K562 (cell line): Measurements from ENCODE around the gene TSPAN15. TPM values are rescaled to one million over a fixed set of nuclear protein-coding genes. Genes with fewer than 3 reads are reported as not detected.

Experiments used
- ATAC-seq: fragments of 200-7000 bp; cut with Tn5 transposase; 3 replicates; pipeline ENCODE4 v1.9.1; 2020; ENCODE audit warnings: moderate library complexity
- BruUV-seq: library from RNA; stranded (reverse); fragments of 400-500 nt; replicated peaks from 2 replicates; lab custom pipeline; 2021; lab: Mats Ljungman, UMichigan
- CTCF ChIA-PET: fragments of 300-600 bp; formaldehyde crosslinking; extraction: SDS; loops from one replicate; lab custom pipeline; 2021; ENCODE audit warnings: low intra/inter-chr PET ratio; lab: Yijun Ruan, JAX
- POLR2A ChIA-PET: fragments of 300-600, 350-650 bp; sonication (Branson Sonifier 250); formaldehyde crosslinking; extraction: SDS; loops from one replicate; lab custom pipeline; 2021; ENCODE audit warnings: antibody characterized with exemption, inconsistent platforms; lab: Yijun Ruan, JAX
- DNase-seq, 4 experiments: peaks; one replicate each; pipeline versions ENCODE4 v3.0.0 to v3.0.0-alpha.2; 2011 to 2018; ENCODE audit warnings: low spot score in 3 of 4, mixed read lengths in 3 of 4; ENCODE audit errors: extremely low read depth in 1 of 4
- FAIRE-seq: peaks from 2 replicates; lab custom pipeline; 2011; peaks lifted over from hg19 to GRCh38; lab: Jason Lieb, UNC
- H2AFZ ChIP-seq: 2 replicates; pipeline ENCODE4 v1.6.0; 2011; ENCODE audit warnings: low read depth, low read length, control low read depth, inconsistent platforms
- H3K27ac ChIP-seq: fragments of 200-600 bp; 3 replicates; pipeline ENCODE4 v1.8.0; 2011; ENCODE audit warnings: low read depth, mild to moderate bottlenecking, control low read depth, inconsistent platforms, low read length, moderate library complexity, mixed read lengths; ENCODE audit errors: extremely low read depth
- H3K27me3 ChIP-seq, 2 experiments: fragments of 300-600 bp in 1 of 2; 2 replicates in 1 of 2; 3 replicates in 1 of 2; pipeline versions ENCODE4 v1.6.0 to v1.8.0; 2011; ENCODE audit warnings: inconsistent platforms in 2 of 2, low read length in 2 of 2, mild to moderate bottlenecking in 1 of 2, mixed read lengths in 1 of 2, moderate library complexity in 1 of 2; ENCODE audit not compliant: control insufficient read depth in 2 of 2, insufficient read depth in 2 of 2
- H3K36me3 ChIP-seq: fragments of 300-600 bp; 3 replicates; pipeline ENCODE4 v1.8.0; 2011; ENCODE audit warnings: mild to moderate bottlenecking, low read length, inconsistent platforms; ENCODE audit not compliant: control insufficient read depth, insufficient read depth
- H3K4me1 ChIP-seq, 2 experiments: fragments of 200-600 bp in 1 of 2; replicated peaks in 1 of 2; 2 replicates in 1 of 2; 3 replicates in 1 of 2; pipeline versions ENCODE4 v1.5.1 to v1.8.0; 2011; ENCODE audit warnings: inconsistent platforms in 2 of 2, low read length in 2 of 2, mild to moderate bottlenecking in 1 of 2, mixed read lengths in 1 of 2, moderate library complexity in 1 of 2; ENCODE audit not compliant: control insufficient read depth in 2 of 2, insufficient read depth in 2 of 2
- H3K4me2 ChIP-seq: 2 replicates; pipeline ENCODE4 v1.6.1; 2011; ENCODE audit warnings: low read length, control low read depth, inconsistent platforms, mixed read lengths; ENCODE audit not compliant: insufficient read depth
- H3K4me3 ChIP-seq: fragments of 200-600 bp; sonication (generic), shearing (Covaris generic); 2 replicates; pipeline ENCODE4 v1.5.1; 2016; ENCODE audit warnings: control low read depth, inconsistent platforms
- H3K79me2 ChIP-seq: fragments of 200-600 bp; 3 replicates; pipeline ENCODE4 v1.8.0; 2011; ENCODE audit warnings: low read length, inconsistent platforms; ENCODE audit not compliant: control insufficient read depth, insufficient read depth
- H3K9ac ChIP-seq, 2 experiments: 2 replicates each; pipeline versions ENCODE4 v1.6.0 to v1.6.1; 2011; ENCODE audit warnings: low read depth in 2 of 2, low read length in 2 of 2, control low read depth in 1 of 2, inconsistent platforms in 1 of 2, mild to moderate bottlenecking in 1 of 2, mixed read lengths in 1 of 2; ENCODE audit not compliant: insufficient read depth in 1 of 2
- H3K9me1 ChIP-seq: one replicate; pipeline ENCODE4 v1.6.0; 2011; ENCODE audit warnings: inconsistent platforms, mild to moderate bottlenecking, low read length, moderate library complexity; ENCODE audit not compliant: control insufficient read depth, insufficient read depth
- H3K9me3 ChIP-seq: replicated peaks from 2 replicates; pipeline ENCODE4 v1.5.1; 2011; ENCODE audit warnings: low read depth, low read length, inconsistent platforms; ENCODE audit not compliant: control insufficient read depth, insufficient read depth
- H4K20me1 ChIP-seq: replicated peaks from 2 replicates; pipeline ENCODE4 v1.6.1; 2011; ENCODE audit warnings: low read length, inconsistent platforms, mixed read lengths; ENCODE audit not compliant: control insufficient read depth, insufficient read depth
- ARNT ChIP-seq, 2 experiments: fragments of 450-650 bp; IDR thresholded peaks; 2 replicates each; pipeline ENCODE4 v1.6.1; 2016; ENCODE audit warnings: mild to moderate bottlenecking in 1 of 2
- CBX1 ChIP-seq: sonication (generic); IDR thresholded peaks from 2 replicates; pipeline ENCODE4 v1.6.1; 2016; ENCODE audit warnings: antibody characterized with exemption, low read depth, mild to moderate bottlenecking
- CBX2 ChIP-seq: fragments of 200-600 bp; sonication (generic); IDR thresholded peaks from one replicate; pipeline ENCODE4 v1.6.1; 2012; ENCODE audit warnings: mild to moderate bottlenecking, low read length, inconsistent platforms; ENCODE audit not compliant: insufficient read depth, poor library complexity, severe bottlenecking
- CBX3 ChIP-seq, 2 experiments: IDR thresholded peaks; 1 replicate in 1 of 2; 2 replicates in 1 of 2; pipeline ENCODE4 v1.6.1; 2012; ENCODE audit warnings: inconsistent platforms in 2 of 2, low read length in 2 of 2, borderline replicate concordance in 1 of 2, control low read depth in 1 of 2
- CBX5 ChIP-seq: IDR thresholded peaks from 2 replicates; pipeline ENCODE4 v1.6.1; 2014; ENCODE audit warnings: low read depth, borderline replicate concordance
- CREM ChIP-seq: IDR thresholded peaks from 2 replicates; pipeline ENCODE4 v1.6.1; 2014; ENCODE audit warnings: antibody characterized with exemption, low read depth
- IRF2 ChIP-seq: sonication (generic); formaldehyde crosslinking; IDR thresholded peaks from 2 replicates; pipeline ENCODE4 v1.8.1; 2022; ENCODE audit warnings: mild to moderate bottlenecking, missing genetic modification reagents
- MCM2 ChIP-seq: fragments of 450-650 bp; IDR thresholded peaks from 2 replicates; pipeline ENCODE4 v1.6.1; 2017; ENCODE audit warnings: low read depth, mild to moderate bottlenecking
- MIER1 ChIP-seq: fragments of 450-650 bp; IDR thresholded peaks from 2 replicates; pipeline ENCODE4 v1.6.1; 2016; ENCODE audit warnings: antibody characterized with exemption, mild to moderate bottlenecking, low read depth
- NELFE ChIP-seq: IDR thresholded peaks from 2 replicates; pipeline ENCODE4 v1.6.1; 2011; ENCODE audit warnings: mild to moderate bottlenecking; ENCODE audit not compliant: insufficient read depth, insufficient read length
- SIRT6 ChIP-seq: IDR thresholded peaks from one replicate; pipeline ENCODE4 v1.6.1; 2012; ENCODE audit warnings: low read depth, mild to moderate bottlenecking, control low read depth, inconsistent platforms, low read length, moderate library complexity
- SLC30A9 ChIP-seq: fragments of 250-450 bp; sonication (Bioruptor Pico); IDR thresholded peaks from 2 replicates; pipeline ENCODE4 v1.8.0; 2022; ENCODE audit warnings: mild to moderate bottlenecking, moderate library complexity
- TEAD1 ChIP-seq, 2 experiments: fragments of 450-650 bp in 1 of 2; sonication (generic) in 1 of 2; formaldehyde crosslinking; IDR thresholded peaks; 2 replicates each; pipeline versions ENCODE4 v1.4.0 to v1.8.0; 2020 to 2022; ENCODE audit warnings: mild to moderate bottlenecking in 2 of 2, missing genetic modification reagents in 1 of 2
- TRIM28 ChIP-seq: fragments of 450-650 bp; IDR thresholded peaks from 2 replicates; pipeline ENCODE4 v1.6.1; 2017
- ZC3H11A ChIP-seq: IDR thresholded peaks from 2 replicates; pipeline ENCODE4 v1.6.1; 2012; ENCODE audit warnings: low read depth, low read length, improper control_type of control experiment
- ZEB2 ChIP-seq: fragments of 450-650 bp; IDR thresholded peaks from 2 replicates; pipeline ENCODE4 v1.6.1; 2016
- ZNF644 ChIP-seq: fragments of 200-800 bp; sonication (Bioruptor generic); IDR thresholded peaks from 2 replicates; pipeline ENCODE4 v1.6.1; 2016; ENCODE audit warnings: low read depth, missing genetic modification characterization, missing compliant biosample characterization
- WGBS: fragments of 100-300 bp; shearing (Covaris generic); methylation state at CpG from one replicate; pipeline ENCODE4 v1.1.6; 2016; ENCODE audit warnings: low coverage, mixed read lengths; ENCODE audit not compliant: insufficient coverage; ENCODE audit errors: missing lambda C conversion rate; 5-methylcytosine and 5-hydroxymethylcytosine counted together
- in situ Hi-C: fragments of 300-500 bp; cut with MboI; formaldehyde crosslinking; loops from 4 replicates; pipeline ENCODE4 v1.15.0; 2018; ENCODE audit warnings: inconsistent platforms, mixed read lengths
- intact Hi-C: fragments of 100-400 bp; cut with micrococcal nuclease; formaldehyde crosslinking; loops from 2 replicates; pipeline ENCODE4 v1.14.2; 2022
- polyA plus RNA-seq, 8 experiments: library from polyadenylated mRNA; depleted of rRNA in 4 of 8; stranded (reverse) in 5 of 8; unstranded in 3 of 8; fragments of >200 nt; fragmentation: Nextera tagmentation in 2 of 8; fragmentation: Illumina TruSeq in 1 of 8; extraction: Ambion mirVana in 2 of 8; extraction: Trizol in 1 of 8; gene quantifications; 2 replicates each; pipeline versions ENCODE4 v1.2.1 to v1.2.3, GENCODE V29; 2011 to 2014; ENCODE audit warnings: inconsistent platforms in 1 of 8, missing spikeins in 1 of 8
- total RNA-seq, 7 experiments: library from RNA; depleted of rRNA in 6 of 7; stranded (reverse); fragments of >200 nt in 6 of 7; fragmentation: Illumina TruSeq in 2 of 7; extraction: Trizol in 2 of 7; gene quantifications; 2 replicates each; pipeline versions ENCODE4 v1.2.1 to v1.2.3, GENCODE V29; 2011 to 2021; ENCODE audit warnings: low replicate concordance in 1 of 7
- TF ChIP-seq, protein P1 (sequence below), 2 experiments: fragments of 250-450 bp in 1 of 2; fragments of 450-650 bp in 1 of 2; sonication (Bioruptor Pico) in 1 of 2; IDR thresholded peaks; 2 replicates each; pipeline versions ENCODE4 v1.6.1 to v1.8.0; 2016 to 2021; ENCODE audit warnings: mild to moderate bottlenecking in 2 of 2, moderate library complexity in 2 of 2, missing compliant biosample characterization in 1 of 2, missing genetic modification characterization in 1 of 2
- TF ChIP-seq, protein P2 (sequence below): fragments of 250-450 bp; sonication (Bioruptor Pico); IDR thresholded peaks from 2 replicates; pipeline ENCODE4 v1.5.0; 2021; ENCODE audit warnings: mild to moderate bottlenecking, borderline replicate concordance

TSPAN15 gene
- total and polyA plus RNA-seq, 9 of the 15 experiments (the other 6 are each of a cell fraction or from before 2014, with no cell fraction given) = 0.33 to 1.0 (median 0.45) TPM; not detected in 2

DNA sequence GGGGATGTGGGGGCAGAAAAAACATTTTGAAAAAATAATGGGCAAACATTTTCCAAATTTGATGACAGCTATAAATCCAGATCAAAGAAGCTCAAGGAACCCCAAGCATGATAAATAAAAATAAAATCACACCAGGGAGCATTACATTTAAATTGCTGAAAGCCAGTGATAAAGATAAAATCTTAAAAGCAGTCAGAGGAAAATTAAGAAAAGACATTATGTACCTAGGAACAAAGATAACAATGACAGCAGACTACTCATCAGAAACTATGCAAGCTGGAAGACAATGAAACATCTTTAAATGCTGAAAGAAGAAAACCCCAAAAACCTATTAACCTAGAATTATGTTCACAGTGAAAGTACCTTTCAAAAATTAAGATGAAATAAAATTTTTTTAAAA lies 98.7 kb downstream of the TSPAN15 start (continued):
- peak in 1 of 2 experiments; percentile 99; a peak in 2 of 3 replicates for TF ChIP-seq CBX3 (IDR thresholded peaks at IDR 0.05; ENCODE audit: borderline replicate concordance in 1 of 2, low read length in 2 of 2)
- TF ChIP-seq IRF2 (CRISPR knock-in tag) = no peak
- no peak for TF ChIP-seq NELFE
- peak; percentile 99 for TF ChIP-seq TRIM28
- 0 out of 4 replicates have a peak, but pooled peaks of 1 of the 2 experiments have one; percentile 16 for TF ChIP-seq ARNT (IDR thresholded peaks at IDR 0.05)
- TF ChIP-seq CBX1 = no peak
- TF ChIP-seq CBX5 = peak; percentile 95
- TF ChIP-seq, protein P1, sequence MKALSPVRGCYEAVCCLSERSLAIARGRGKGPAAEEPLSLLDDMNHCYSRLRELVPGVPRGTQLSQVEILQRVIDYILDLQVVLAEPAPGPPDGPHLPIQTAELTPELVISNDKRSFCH (CRISPR knock-in tag; IDR thresholded peaks at IDR 0.05) = no peak
- TF ChIP-seq, protein P1 (tag; IDR thresholded peaks at IDR 0.05) = no peak
- no peak for TF ChIP-seq SLC30A9 (CRISPR knock-in tag)
- TF ChIP-seq MIER1 = 0 out of 2 replicates have a peak, but pooled peaks have one; percentile 50

DNA sequence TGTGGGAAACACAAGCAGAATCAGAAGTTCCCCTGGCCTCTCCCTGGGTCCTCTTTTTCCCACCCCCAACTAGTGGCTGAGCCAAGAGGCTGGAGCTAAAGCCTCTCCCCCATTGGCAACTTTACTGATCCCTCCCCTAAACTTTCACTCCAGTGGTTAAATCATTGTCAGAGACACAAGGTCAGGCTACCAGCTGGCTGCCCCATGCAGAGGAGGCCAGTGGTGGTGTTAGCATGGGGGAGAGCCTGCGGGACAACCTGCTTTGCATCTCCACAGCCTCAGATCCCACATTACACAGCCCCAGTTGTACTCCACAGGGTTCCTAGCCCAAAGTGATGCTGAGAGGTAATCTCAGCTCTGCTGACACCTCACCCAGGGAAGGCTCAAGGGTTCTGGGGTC lies 101.0 kb downstream of the TSPAN15 start:
- DNase-seq (no peak), FAIRE-seq (no peak), ATAC-seq (no peak)
- Histone ChIP-seq H3K9me1 (no peaks in the 10 kb centered on the region), H3K9ac (no peak overlapping the region), H3K4me3 (no peak overlapping the region), H3K4me2 (no peak overlapping the region), H3K27ac (no peak overlapping the region), H3K9me3 (peaks cover 5% of the 10 kb centered on the region; the same call in 1 of the 2 replicates), H3K36me3 (no peaks in the 10 kb centered on the region), H3K4me1 (no peaks in the 10 kb centered on the region), H3K27me3 (peaks cover 3 to 16% of the 10 kb centered on the region in 2 experiments; a peak in 3 of 5 replicates), H3K79me2 (no peaks in the 10 kb centered on the region), H2AFZ (no peak overlapping the region), H4K20me1 (no peaks in the 10 kb centered on the region)
- no TSS peak for BruUV-seq
- ChIA-PET POLR2A (no interaction called here), CTCF (no interaction called here)
- intact Hi-C loops (no loop called here), in situ Hi-C loops (no loop called here)
- 0% methylated on average over 1 of the region's 1 CpG for WGBS
- TF ChIP-seq MCM2 = no peak
- no peak for TF ChIP-seq CREM
- TF ChIP-seq TEAD1 (CRISPR knock-in tag; IDR thresholded peaks at IDR 0.05) = no peak
- no peak for TF ChIP-seq CBX2
- TF ChIP-seq, protein P2, sequence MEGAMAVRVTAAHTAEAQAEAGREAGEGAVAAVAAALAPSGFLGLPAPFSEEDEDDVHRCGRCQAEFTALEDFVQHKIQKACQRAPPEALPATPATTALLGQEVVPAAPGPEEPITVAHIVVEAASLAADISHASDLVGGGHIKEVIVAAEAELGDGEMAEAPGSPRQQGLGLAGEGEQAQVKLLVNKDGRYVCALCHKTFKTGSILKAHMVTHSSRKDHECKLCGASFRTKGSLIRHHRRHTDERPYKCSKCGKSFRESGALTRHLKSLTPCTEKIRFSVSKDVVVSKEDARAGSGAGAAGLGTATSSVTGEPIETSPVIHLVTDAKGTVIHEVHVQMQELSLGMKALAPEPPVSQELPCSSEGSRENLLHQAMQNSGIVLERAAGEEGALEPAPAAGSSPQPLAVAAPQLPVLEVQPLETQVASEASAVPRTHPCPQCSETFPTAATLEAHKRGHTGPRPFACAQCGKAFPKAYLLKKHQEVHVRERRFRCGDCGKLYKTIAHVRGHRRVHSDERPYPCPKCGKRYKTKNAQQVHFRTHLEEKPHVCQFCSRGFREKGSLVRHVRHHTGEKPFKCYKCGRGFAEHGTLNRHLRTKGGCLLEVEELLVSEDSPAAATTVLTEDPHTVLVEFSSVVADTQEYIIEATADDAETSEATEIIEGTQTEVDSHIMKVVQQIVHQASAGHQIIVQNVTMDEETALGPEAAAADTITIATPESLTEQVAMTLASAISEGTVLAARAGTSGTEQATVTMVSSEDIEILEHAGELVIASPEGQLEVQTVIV (CRISPR knock-in tag) = no peak
- TF ChIP-seq SIRT6 = no peak
- TF ChIP-seq ZEB2 = no peak
- TF ChIP-seq ZNF644 (tag) = no peak
- TF ChIP-seq ZC3H11A = no peak
